H1 (cell line): ENCODE data around the gene MAOB. TPM values are rescaled to one million over a fixed set of nuclear protein-coding genes. Genes with fewer than 3 reads are reported as not detected.
"Not testable (repeated sequence)": the region's sequence is repeated elsewhere in the genome, so short reads cannot be mapped to it uniquely, and the experiment has no call there.

Experiments
- CTCF ChIA-PET: fragments of 300-600 bp; sonication (Branson Sonifier 250); formaldehyde crosslinking; loops from one replicate; lab custom pipeline; 2021; ENCODE audit not compliant: partially characterized antibody; lab: Charles Lee
- POLR2A ChIA-PET: fragments of 300-600 bp; sonication (Branson Sonifier 250); formaldehyde crosslinking; loops from one replicate; lab custom pipeline; 2021; ENCODE audit warnings: inconsistent platforms; ENCODE audit not compliant: partially characterized antibody; lab: Charles Lee
- DNase-seq, 2 experiments: peaks; one replicate each; pipeline versions ENCODE4 v3.0.0 to v3.0.0-alpha.2; 2010 to 2022; ENCODE audit warnings: low spot score in 2 of 2, low read depth in 1 of 2, mixed read lengths in 1 of 2
- FAIRE-seq: peaks from 2 replicates; lab custom pipeline; 2011; peaks lifted over from hg19 to GRCh38; lab: Jason Lieb, UNC
- H2AFZ ChIP-seq: 2 replicates; pipeline ENCODE4 v1.8.1; 2012; ENCODE audit warnings: low read length, inconsistent platforms
- H2AK5ac ChIP-seq: 2 replicates; pipeline ENCODE4 v1.6.1; 2013; ENCODE audit warnings: low read depth, low read length
- H2BK120ac ChIP-seq: replicated peaks from 2 replicates; pipeline ENCODE3; 2013; ENCODE audit warnings: low read depth, low read length, inconsistent platforms
- H2BK12ac ChIP-seq: 2 replicates; pipeline ENCODE4 v1.6.1; 2013; ENCODE audit warnings: low read depth, low read length
- H2BK15ac ChIP-seq: 2 replicates; pipeline ENCODE4 v1.6.1; 2013; ENCODE audit warnings: low read length
- H2BK20ac ChIP-seq: 2 replicates; pipeline ENCODE4 v1.6.1; 2013; ENCODE audit warnings: low read length
- H2BK5ac ChIP-seq: 2 replicates; pipeline ENCODE4 v1.6.1; 2013; ENCODE audit warnings: low read depth, low read length
- H3K14ac ChIP-seq: 2 replicates; pipeline ENCODE4 v1.6.1; 2013; ENCODE audit warnings: inconsistent platforms; ENCODE audit not compliant: insufficient read length
- H3K18ac ChIP-seq: 2 replicates; pipeline ENCODE4 v1.6.1; 2013; ENCODE audit warnings: low read length; ENCODE audit errors: extremely low read depth
- H3K23ac ChIP-seq: 2 replicates; pipeline ENCODE4 v1.6.1; 2013; ENCODE audit warnings: inconsistent platforms; ENCODE audit not compliant: insufficient read length
- H3K23me2 ChIP-seq: 2 replicates; pipeline ENCODE4 v1.6.1; 2013; ENCODE audit warnings: low read depth, low read length
- H3K27ac ChIP-seq: 2 replicates; pipeline ENCODE4 v1.6.1; 2011; ENCODE audit warnings: low read depth, low read length, inconsistent platforms
- H3K27me3 ChIP-seq, 4 experiments: replicated peaks in 1 of 4; 1 replicate in 1 of 4; 2 replicates in 3 of 4; pipeline versions ENCODE4 v1.6.1 to v1.8.1; 2011 to 2013; ENCODE audit warnings: low read length in 3 of 4, mild to moderate bottlenecking in 3 of 4, inconsistent platforms in 2 of 4, mixed read lengths in 2 of 4, moderate library complexity in 1 of 4; ENCODE audit not compliant: control insufficient read depth in 3 of 4, insufficient read depth in 3 of 4; ENCODE audit errors: extremely low read depth in 1 of 4
- H3K36me3 ChIP-seq, 4 experiments: 2 replicates each; pipeline versions ENCODE4 v1.6.1 to v1.8.1; 2011 to 2013; ENCODE audit warnings: mild to moderate bottlenecking in 4 of 4, low read length in 3 of 4, moderate library complexity in 2 of 4, control low read depth in 1 of 4, inconsistent platforms in 1 of 4; ENCODE audit not compliant: insufficient read depth in 4 of 4, control insufficient read depth in 2 of 4
- H3K4ac ChIP-seq: replicated peaks from 2 replicates; pipeline ENCODE3; 2013; ENCODE audit warnings: low read length, low read depth, mixed read lengths, inconsistent platforms; ENCODE audit not compliant: insufficient read length
- H3K4me1 ChIP-seq, 4 experiments: replicated peaks in 1 of 4; 1 replicate in 1 of 4; 2 replicates in 3 of 4; pipeline versions ENCODE4 v1.6.1 to v1.8.1; 2011 to 2013; ENCODE audit warnings: low read length in 3 of 4, inconsistent platforms in 2 of 4, mixed read lengths in 1 of 4; ENCODE audit not compliant: insufficient read depth in 4 of 4, control insufficient read depth in 3 of 4
- H3K4me2 ChIP-seq, 2 experiments: 2 replicates each; pipeline versions ENCODE4 v1.6.1 to v1.8.1; 2011 to 2013; ENCODE audit warnings: low read depth in 2 of 2, low read length in 2 of 2, control low read depth in 1 of 2, inconsistent platforms in 1 of 2, mild to moderate bottlenecking in 1 of 2; ENCODE audit not compliant: insufficient read depth in 1 of 2
- H3K4me3 ChIP-seq, 4 experiments: fragments of 200-600, 300-600 bp in 1 of 4; sonication (generic), shearing (Covaris generic), sonication (Bioruptor Twin) in 1 of 4; 2 replicates each; pipeline versions ENCODE4 v1.5.1 to v1.8.1; 2011 to 2016; ENCODE audit warnings: low read length in 4 of 4, low read depth in 3 of 4, control low read depth in 2 of 4, inconsistent platforms in 2 of 4, mild to moderate bottlenecking in 2 of 4, mixed read lengths in 1 of 4, moderate library complexity in 1 of 4; ENCODE audit not compliant: insufficient read depth in 2 of 4; ENCODE audit errors: extremely low read depth in 1 of 4
- H3K56ac ChIP-seq: replicated peaks from 2 replicates; pipeline ENCODE3; 2013; ENCODE audit warnings: low read depth, mild to moderate bottlenecking, mixed read lengths, low read length, inconsistent platforms; ENCODE audit not compliant: insufficient read length
- H3K79me1 ChIP-seq: 2 replicates; pipeline ENCODE4 v1.6.1; 2013; ENCODE audit warnings: low read depth, low read length, control low read depth
- H3K79me2 ChIP-seq, 2 experiments: 2 replicates each; pipeline versions ENCODE4 v1.6.1 to v1.8.1; 2012 to 2013; ENCODE audit warnings: low read length in 2 of 2, mild to moderate bottlenecking in 2 of 2, inconsistent platforms in 1 of 2; ENCODE audit not compliant: insufficient read depth in 2 of 2, control insufficient read depth in 1 of 2
- H3K9ac ChIP-seq, 4 experiments: replicated peaks in 1 of 4; 1 replicate in 1 of 4; 2 replicates in 3 of 4; pipeline versions ENCODE4 v1.6.1 to v1.8.1; 2011 to 2013; ENCODE audit warnings: low read depth in 3 of 4, low read length in 3 of 4, control low read depth in 2 of 4, mild to moderate bottlenecking in 2 of 4, moderate library complexity in 2 of 4, inconsistent platforms in 1 of 4; ENCODE audit errors: extremely low read depth in 1 of 4
- H3K9me3 ChIP-seq, 2 experiments: 2 replicates each; pipeline versions ENCODE4 v1.6.1 to v1.8.1; 2012 to 2013; ENCODE audit warnings: mild to moderate bottlenecking in 2 of 2, moderate library complexity in 2 of 2, control low read depth in 1 of 2, inconsistent platforms in 1 of 2, low read depth in 1 of 2, low read length in 1 of 2, mixed read lengths in 1 of 2; ENCODE audit not compliant: insufficient read depth in 2 of 2
- H4K20me1 ChIP-seq, 2 experiments: replicated peaks in 1 of 2; 2 replicates each; pipeline versions ENCODE3 to v1.8.1; 2011 to 2013; ENCODE audit warnings: inconsistent platforms in 2 of 2, low read length in 2 of 2, mild to moderate bottlenecking in 1 of 2; ENCODE audit not compliant: insufficient read depth in 2 of 2, control insufficient read depth in 1 of 2
- H4K5ac ChIP-seq: 2 replicates; pipeline ENCODE4 v1.6.1; 2013; ENCODE audit warnings: low read length, low read depth, mixed read lengths, inconsistent platforms; ENCODE audit not compliant: insufficient read length
- H4K8ac ChIP-seq: 2 replicates; pipeline ENCODE4 v1.8.0; 2013; ENCODE audit warnings: mild to moderate bottlenecking, moderate library complexity, low read length, inconsistent platforms; ENCODE audit not compliant: insufficient read depth; ENCODE audit errors: extremely low read depth
- H4K91ac ChIP-seq: replicated peaks from 2 replicates; pipeline ENCODE3; 2013; ENCODE audit warnings: low read length, mixed read lengths, inconsistent platforms; ENCODE audit not compliant: insufficient read length
- WGBS, 2 experiments: shearing (Covaris generic) in 1 of 2; methylation state at CpG; one replicate each; pipeline versions ENCODE4 v1.1.6 to v1.1.7; 2013 to 2015; ENCODE audit warnings: low lambda C conversion rate in 2 of 2, mixed read lengths in 2 of 2, inconsistent platforms in 1 of 2, low coverage in 1 of 2, missing lambda C conversion rate in 1 of 2; ENCODE audit not compliant: insufficient replicate concordance in 2 of 2, insufficient coverage in 1 of 2, insufficient read length in 1 of 2; ENCODE audit errors: extremely low coverage in 1 of 2, missing lambda C conversion rate in 1 of 2; 5-methylcytosine and 5-hydroxymethylcytosine counted together
- polyA plus RNA-seq, 7 experiments: library from polyadenylated mRNA; depleted of rRNA in 3 of 7; stranded (reverse) in 5 of 7; unstranded in 2 of 7; fragments of >200 nt in 5 of 7; fragments of 200-250 nt in 2 of 7; gene quantifications; 1 replicate in 5 of 7; 2 replicates in 1 of 7; 4 replicates in 1 of 7; pipeline versions ENCODE4 v1.2.1 to v1.2.3, GENCODE V29; 2011 to 2013; ENCODE audit warnings: missing spikeins in 2 of 7, mixed read lengths in 2 of 7
- total RNA-seq: library from RNA; stranded (reverse); fragmentation: NEBNext Ultra II Directional; extraction: Animal tissue kit (Norgen Biotek cat#: 25700); gene quantifications from 2 replicates; pipeline ENCODE4 v1.2.1, GENCODE V29; 2021

Gene MAOB
- total and polyA plus RNA-seq, 2 of the 8 experiments (the other 6 are each of a cell fraction or from before 2014, with no cell fraction given), result 0.73 to 1.1 TPM

GRCh38 chrX:43922032-43922431, 39.8 kb upstream of the MAOB start:
- H3K23me2 ChIP-seq, DNase-seq, H3K79me2 ChIP-seq, H3K18ac ChIP-seq, H2AFZ ChIP-seq, H3K4me1 ChIP-seq, H3K9ac ChIP-seq, H4K91ac ChIP-seq, H2BK20ac ChIP-seq, H3K4ac ChIP-seq, H3K27me3 ChIP-seq, FAIRE-seq, H3K56ac ChIP-seq, H3K14ac ChIP-seq, H4K5ac ChIP-seq, H3K4me2 ChIP-seq, H2AK5ac ChIP-seq, H3K4me3 ChIP-seq, POLR2A ChIA-PET, H4K20me1 ChIP-seq, H3K79me1 ChIP-seq, H3K9me3 ChIP-seq, H2BK120ac ChIP-seq, H2BK15ac ChIP-seq, H2BK12ac ChIP-seq, H2BK5ac ChIP-seq, H4K8ac ChIP-seq, H3K23ac ChIP-seq, H3K36me3 ChIP-seq, H3K27ac ChIP-seq: not testable (repeated sequence)
- CTCF ChIA-PET, result interaction anchor here (1.0 kb wide), 1 partner anchor 29 kb away, joined by 4 read pairs; no protein-coding TSS in a partner anchor
- WGBS, 2 experiments, result 92% methylated on average over 2 of the region's 3 CpGs; no CpG with 5 or more reads in 1 of the 2 experiments

GRCh38 chrX:43910772-43911171, 28.5 kb upstream of the MAOB start:
- CTCF ChIA-PET, result interaction anchor here (0.6 kb wide), 1 partner anchor 163 kb away, joined by 3 read pairs; no protein-coding TSS in a partner anchor
- not testable (repeated sequence) for H2BK12ac ChIP-seq

More at GRCh38 chrX:43910772-43911171, 28.5 kb upstream of the MAOB start:
- H4K5ac ChIP-seq, H3K4me3 ChIP-seq, H2AK5ac ChIP-seq, H3K79me2 ChIP-seq, H3K4ac ChIP-seq, H3K27me3 ChIP-seq, H2BK15ac ChIP-seq, H3K9me3 ChIP-seq, H3K18ac ChIP-seq, FAIRE-seq, H3K27ac ChIP-seq, DNase-seq, H3K4me2 ChIP-seq, H2BK5ac ChIP-seq, H3K14ac ChIP-seq, H2BK120ac ChIP-seq, H4K91ac ChIP-seq, H3K9ac ChIP-seq, H3K23me2 ChIP-seq, H3K4me1 ChIP-seq, H3K56ac ChIP-seq, H2AFZ ChIP-seq, H3K36me3 ChIP-seq, H3K23ac ChIP-seq, H3K79me1 ChIP-seq, H4K20me1 ChIP-seq, H2BK20ac ChIP-seq, POLR2A ChIA-PET, H4K8ac ChIP-seq: not testable (repeated sequence)
- WGBS, 2 experiments, result 89% methylated on average over 7 of the region's 8 CpGs; no CpG with 5 or more reads in 1 of the 2 experiments
